Neutrophil (primary cell): ENCODE data around the gene CSF2RB.

Source experiments
- H3K27ac ChIP-seq: fragments of 200-600 bp; sonication (generic); 2 replicates; pipeline ENCODE4 v1.5.1; 2016; ENCODE audit warnings: mild to moderate bottlenecking, moderate library complexity
- H3K27me3 ChIP-seq: fragments of 200-600 bp; sonication (generic); 2 replicates; pipeline ENCODE4 v1.6.0; 2016; ENCODE audit warnings: mild to moderate bottlenecking
- H3K36me3 ChIP-seq: fragments of 200-600 bp; sonication (generic); 2 replicates; pipeline ENCODE4 v1.5.1; 2017
- H3K4me1 ChIP-seq, 2 experiments: fragments of 200-600 bp in 1 of 2; sonication (generic) in 1 of 2; 1 replicate in 1 of 2; 2 replicates in 1 of 2; pipeline versions ENCODE4 v1.5.1 to v1.6.1; 2013 to 2016; ENCODE audit warnings: low read depth in 1 of 2, low read length in 1 of 2, mild to moderate bottlenecking in 1 of 2, moderate library complexity in 1 of 2; ENCODE audit not compliant: control insufficient read depth in 1 of 2, insufficient read depth in 1 of 2
- H3K4me3 ChIP-seq, 2 experiments: fragments of 200-600 bp in 1 of 2; sonication (generic) in 1 of 2; 1 replicate in 1 of 2; 2 replicates in 1 of 2; pipeline ENCODE4 v1.5.1; 2013 to 2016; ENCODE audit warnings: low read depth in 1 of 2, low read length in 1 of 2, mild to moderate bottlenecking in 1 of 2, moderate library complexity in 1 of 2
- H3K9me3 ChIP-seq: fragments of 200-600 bp; sonication (generic); 2 replicates; pipeline ENCODE4 v1.5.1; 2016
- CTCF ChIP-seq: fragments of 200-600 bp; sonication (generic); IDR thresholded peaks from 2 replicates; pipeline ENCODE4 v1.5.1; 2016; ENCODE audit warnings: antibody characterized with exemption

The CSF2RB gene

GRCh38 chr22:36977947-36978660, 64.7 kb downstream of the CSF2RB start:
- Histone ChIP-seq H3K27ac (peak overlapping the region; percentile 82), H3K36me3 (no peaks in the 10 kb centered on the region), H3K4me3 (peak overlapping the region; percentile 54 to 56), H3K4me1 (peaks cover 29 to 30% of the 10 kb centered on the region in 2 experiments), H3K27me3 (peaks cover 3% of the 10 kb centered on the region), H3K9me3 (no peaks in the 10 kb centered on the region)
- TF ChIP-seq CTCF = peak; percentile 98

GRCh38 chr22:36979016-36979910, 65.8 kb downstream of the CSF2RB start:
- Histone ChIP-seq H3K36me3 (no peaks in the 10 kb centered on the region), H3K9me3 (no peaks in the 10 kb centered on the region), H3K4me1 (peaks cover 29 to 30% of the 10 kb centered on the region in 2 experiments), H3K27ac (no peak overlapping the region), H3K27me3 (peaks cover 3% of the 10 kb centered on the region), H3K4me3 (no peak overlapping the region)
- no peak for TF ChIP-seq CTCF

GRCh38 chr22:36981247-36981775, 67.9 kb downstream of the CSF2RB start:
- H3K27me3 ChIP-seq = peaks cover 3% of the 10 kb centered on the region
- no peak overlapping the region for H3K4me3 ChIP-seq
- H3K27ac ChIP-seq = no peak overlapping the region
- H3K4me1 ChIP-seq = peaks cover 30 to 31% of the 10 kb centered on the region in 2 experiments
- TF ChIP-seq CTCF = no peak
- H3K9me3 ChIP-seq = peaks cover 10% of the 10 kb centered on the region
- H3K36me3 ChIP-seq = no peaks in the 10 kb centered on the region

- no peaks in the 10 kb centered on the region for H3K36me3 ChIP-seq
- H3K9me3 ChIP-seq = peaks cover 11% of the 10 kb centered on the region
- H3K27me3 ChIP-seq = peaks cover 7% of the 10 kb centered on the region
- no peak overlapping the region for H3K27ac ChIP-seq
- no peak overlapping the region for H3K4me3 ChIP-seq
- H3K4me1 ChIP-seq = peaks cover 22% of the 10 kb centered on the region in 2 experiments
- TF ChIP-seq CTCF = no peak
Observed at GRCh38 chr22:36982136-36982535, 68.7 kb downstream of the CSF2RB start.

GRCh38 chr22:36985211-36985889, 71.9 kb downstream of the CSF2RB start:
- peaks cover 11% of the 10 kb centered on the region for H3K9me3 ChIP-seq
- peak overlapping the region; percentile 33 for H3K27ac ChIP-seq
- peaks cover 7 to 8% of the 10 kb centered on the region in 2 experiments for H3K4me1 ChIP-seq
- peaks cover 36% of the 10 kb centered on the region for H3K27me3 ChIP-seq
- H3K4me3 ChIP-seq = no peak overlapping the region
- no peaks in the 10 kb centered on the region for H3K36me3 ChIP-seq
- no peak for TF ChIP-seq CTCF
